Neural cell (in vitro differentiated cells): ENCODE results near the gene BEND7. TPM values are rescaled to one million over a fixed set of nuclear protein-coding genes. Genes with fewer than 3 reads are reported as not detected.

Experiments
- H2AFZ ChIP-seq: fragments of 200-600, 300-800 bp; sonication (generic), shearing (Covaris generic); 2 replicates; pipeline ENCODE4 v1.6.0; 2014; ENCODE audit warnings: low read depth, mild to moderate bottlenecking, antibody characterized with exemption, low read length, moderate library complexity
- H3F3A ChIP-seq: fragments of 200-600 bp; shearing (Covaris generic); 2 replicates; pipeline ENCODE4 v1.6.1; 2016; ENCODE audit warnings: mild to moderate bottlenecking, moderate library complexity, mixed read lengths, antibody characterized with exemption, low read length; ENCODE audit not compliant: insufficient read depth, poor library complexity, severe bottlenecking
- H3K27ac ChIP-seq: fragments of 200-600, 300-800 bp; sonication (generic), shearing (Covaris generic); 2 replicates; pipeline ENCODE4 v1.5.1; 2014; ENCODE audit warnings: mild to moderate bottlenecking, low read length, moderate library complexity
- H3K27me3 ChIP-seq: fragments of 300-800, 200-600 bp; sonication (generic), shearing (Covaris generic); 2 replicates; pipeline ENCODE4 v1.6.0; 2014; ENCODE audit warnings: mild to moderate bottlenecking, low read depth, low read length, moderate library complexity; ENCODE audit not compliant: insufficient read depth
- H3K36me3 ChIP-seq: fragments of 300-800, 200-600 bp; sonication (generic), shearing (Covaris generic); 2 replicates; pipeline ENCODE4 v1.5.1; 2014; ENCODE audit warnings: mild to moderate bottlenecking, antibody characterized with exemption, low read length, moderate library complexity; ENCODE audit not compliant: insufficient read depth
- H3K4me2 ChIP-seq: fragments of 300-800, 200-600 bp; sonication (generic), shearing (Covaris generic); 2 replicates; pipeline ENCODE4 v1.6.0; 2014; ENCODE audit warnings: mild to moderate bottlenecking, low read length
- H3K4me3 ChIP-seq: fragments of 300-800, 200-600 bp; sonication (generic), shearing (Covaris generic); 2 replicates; pipeline ENCODE4 v1.5.1; 2014; ENCODE audit warnings: mild to moderate bottlenecking, low read length, moderate library complexity
- H3K79me2 ChIP-seq: fragments of 200-600 bp; shearing (Covaris generic); replicated peaks from 2 replicates; pipeline ENCODE4 v1.6.0; 2014; ENCODE audit warnings: mild to moderate bottlenecking, low read length, moderate library complexity; ENCODE audit not compliant: insufficient read depth
- H3K9ac ChIP-seq: fragments of 300-800, 200-600 bp; sonication (generic), shearing (Covaris generic); 2 replicates; pipeline ENCODE4 v1.6.1; 2016; ENCODE audit warnings: mild to moderate bottlenecking, low read length, mixed read lengths
- H3K9me2 ChIP-seq: fragments of 200-600 bp; shearing (Covaris generic); 2 replicates; pipeline ENCODE4 v1.6.1; 2016; ENCODE audit warnings: mild to moderate bottlenecking, low read length, mixed read lengths; ENCODE audit not compliant: insufficient read depth
- H3K9me3 ChIP-seq: fragments of 200-600, 300-800 bp; sonication (generic), shearing (Covaris generic); 2 replicates; pipeline ENCODE4 v1.6.1; 2016; ENCODE audit warnings: mild to moderate bottlenecking, mixed run types, low read length, moderate library complexity, mixed read lengths
- H4K20me1 ChIP-seq: fragments of 200-600 bp; shearing (Covaris generic); 2 replicates; pipeline ENCODE4 v1.6.1; 2016; ENCODE audit warnings: mild to moderate bottlenecking, mixed run types; ENCODE audit not compliant: insufficient read depth
- CTCF ChIP-seq: fragments of 450-650 bp; IDR thresholded peaks from 2 replicates; pipeline ENCODE4 v1.5.1; 2014; ENCODE audit warnings: antibody characterized with exemption, mild to moderate bottlenecking, moderate library complexity; ENCODE audit not compliant: poor library complexity, severe bottlenecking
- EP300 ChIP-seq: fragments of 450-650 bp; conservative IDR thresholded peaks from 2 replicates; pipeline ENCODE4 v1.6.1; 2014; ENCODE audit warnings: antibody characterized with exemption, mild to moderate bottlenecking, moderate library complexity; ENCODE audit not compliant: poor library complexity, severe bottlenecking
- EZH2 ChIP-seq: fragments of 200-600, 300-800 bp; shearing (Covaris generic), sonication (generic); IDR thresholded peaks from 2 replicates; pipeline ENCODE4 v1.6.1; 2014; ENCODE audit warnings: antibody characterized with exemption, low read length, borderline replicate concordance, mild to moderate bottlenecking; ENCODE audit not compliant: insufficient read depth, poor library complexity, severe bottlenecking
- MXI1 ChIP-seq: fragments of 450-650 bp; conservative IDR thresholded peaks from 2 replicates; pipeline ENCODE4 v1.6.1; 2014; ENCODE audit warnings: antibody characterized with exemption, mild to moderate bottlenecking; ENCODE audit not compliant: poor library complexity, severe bottlenecking
- POLR2AphosphoS5 ChIP-seq: IDR thresholded peaks from 2 replicates; pipeline ENCODE4 v1.6.1; 2012
- RAD21 ChIP-seq: fragments of 450-650 bp; conservative IDR thresholded peaks from 2 replicates; pipeline ENCODE4 v1.6.1; 2014; ENCODE audit warnings: antibody characterized with exemption, mild to moderate bottlenecking, moderate library complexity
- REST ChIP-seq: IDR thresholded peaks from 2 replicates; pipeline ENCODE4 v1.6.1; 2012; ENCODE audit warnings: borderline replicate concordance
- SMC3 ChIP-seq: fragments of 450-650 bp; conservative IDR thresholded peaks from 2 replicates; pipeline ENCODE4 v1.6.1; 2014; ENCODE audit warnings: antibody characterized with exemption, mild to moderate bottlenecking, moderate library complexity; ENCODE audit not compliant: poor library complexity
- TAF1 ChIP-seq: IDR thresholded peaks from 2 replicates; pipeline ENCODE4 v1.6.1; 2012; ENCODE audit warnings: low read depth
- polyA plus RNA-seq: library from polyadenylated mRNA; depleted of rRNA; stranded (reverse); fragments of >200 nt; gene quantifications from 2 replicates; pipeline ENCODE4 v1.2.3, GENCODE V29; 2014

BEND7 gene
- polyA plus RNA-seq, 1 donor from 2014 or later, result 5.1 TPM

GRCh38 chr10:13414137-13414536 lies 114.7 kb downstream of the BEND7 start:
- no peak overlapping the region for H2AFZ ChIP-seq
- H3K9me2 ChIP-seq, result no peaks in the 10 kb centered on the region
- H4K20me1 ChIP-seq, result no peaks in the 10 kb centered on the region
- no peaks in the 10 kb centered on the region for H3K79me2 ChIP-seq
- no peaks in the 10 kb centered on the region for H3K36me3 ChIP-seq
- TF ChIP-seq POLR2AphosphoS5 (no peak), EP300 (no peak), SMC3 (no peak), MXI1 (no peak), TAF1 (no peak), EZH2 (no peak), RAD21 (no peak), CTCF (no peak), REST (no peak)
- no peaks in the 10 kb centered on the region for H3F3A ChIP-seq
- no peaks in the 10 kb centered on the region for H3K27me3 ChIP-seq
- H3K9ac ChIP-seq, result no peak overlapping the region
- no peak overlapping the region for H3K4me3 ChIP-seq
- peaks cover 3% of the 10 kb centered on the region for H3K9me3 ChIP-seq
- no peak overlapping the region for H3K4me2 ChIP-seq
- H3K27ac ChIP-seq, result no peak overlapping the region

GRCh38 chr10:13412894-13413293 lies 115.9 kb downstream of the BEND7 start:
- no peaks in the 10 kb centered on the region for H3K79me2 ChIP-seq
- no peak overlapping the region for H3K27ac ChIP-seq
- H3K27me3 ChIP-seq, result no peaks in the 10 kb centered on the region
- no peak overlapping the region for H3K4me3 ChIP-seq
- H3K4me2 ChIP-seq, result no peak overlapping the region
- H3K36me3 ChIP-seq, result no peaks in the 10 kb centered on the region
- no peak overlapping the region for H3K9ac ChIP-seq
- TF ChIP-seq REST, result no peak
- no peak for TF ChIP-seq EZH2
- TF ChIP-seq POLR2AphosphoS5, result no peak
- TF ChIP-seq MXI1, result no peak
- no peak for TF ChIP-seq RAD21
- no peak for TF ChIP-seq EP300
- no peak for TF ChIP-seq SMC3
- TF ChIP-seq TAF1, result no peak
- no peak for TF ChIP-seq CTCF
- no peaks in the 10 kb centered on the region for H4K20me1 ChIP-seq
- no peak overlapping the region for H2AFZ ChIP-seq
- H3F3A ChIP-seq, result no peaks in the 10 kb centered on the region
- H3K9me3 ChIP-seq, result peaks cover 3% of the 10 kb centered on the region
- H3K9me2 ChIP-seq, result no peaks in the 10 kb centered on the region
